Upper lobe of left lung (tissue), 6 donors: ENCODE measurements around the gene TBX15. TPM values are rescaled to one million over a fixed set of nuclear protein-coding genes. Genes with fewer than 3 reads are reported as not detected.

ENCODE experiments used
- ATAC-seq, 2 donors: fragments of 200-7000 bp; cut with Tn5 transposase; one replicate each; pipeline ENCODE4 v1.9.1; 2022; ENCODE audit warnings: mild to moderate bottlenecking in 2 of 2, moderate library complexity in 2 of 2; ENCODE audit not compliant: low FRiP score in 2 of 2
- DNase-seq, 2 donors: peaks; one replicate each; pipeline ENCODE4 v3.0.0-alpha.2; 2019 to 2020
- H3K27ac ChIP-seq, 4 donors: fragments of 200-600 bp; sonication (generic); one replicate each; pipeline ENCODE4 v1.5.1; 2016 to 2019
- H3K27me3 ChIP-seq, 4 donors: fragments of 200-600 bp; sonication (generic); one replicate each; pipeline ENCODE4 v1.5.1; 2017 to 2019
- H3K36me3 ChIP-seq, 4 donors: fragments of 200-600 bp; sonication (generic); one replicate each; pipeline ENCODE4 v1.5.1; 2016 to 2019
- H3K4me1 ChIP-seq, 4 donors: fragments of 200-600 bp; sonication (generic); one replicate each; pipeline ENCODE4 v1.5.1; 2018 to 2019
- H3K4me3 ChIP-seq, 4 donors: fragments of 200-600 bp; sonication (generic); one replicate each; pipeline ENCODE4 v1.5.1; 2017 to 2019; ENCODE audit warnings: mild to moderate bottlenecking in 2 of 4, moderate library complexity in 1 of 4
- H3K9me3 ChIP-seq, 4 donors: fragments of 200-600 bp; sonication (generic); one replicate each; pipeline ENCODE4 v1.5.1; 2018 to 2019
- CTCF ChIP-seq, 6 experiments: fragments of 450-650 bp in 4 of 6; fragments of 200-600 bp in 2 of 6; sonication (generic) in 2 of 6; IDR thresholded peaks; one replicate each; pipeline ENCODE4 v1.5.1; 2016 to 2019; ENCODE audit warnings: antibody characterized with exemption in 6 of 6
- EP300 ChIP-seq, 4 donors: sonication (generic); formaldehyde crosslinking; IDR thresholded peaks; one replicate each; pipeline ENCODE4 v1.5.1; 2017; ENCODE audit warnings: antibody characterized with exemption in 4 of 4, control low read depth in 2 of 4
- POLR2A ChIP-seq, 4 donors: fragments of 450-650 bp; IDR thresholded peaks; one replicate each; pipeline ENCODE4 v1.5.1; 2016 to 2017; ENCODE audit warnings: antibody characterized with exemption in 4 of 4, mild to moderate bottlenecking in 2 of 4
- POLR2AphosphoS5 ChIP-seq, 2 donors: sonication (generic); formaldehyde crosslinking; IDR thresholded peaks; one replicate each; pipeline ENCODE4 v1.5.1; 2017; ENCODE audit warnings: antibody characterized with exemption in 2 of 2
- WGBS, 2 donors: methylation state at CpG; one replicate each; pipeline ENCODE4 v1.1.5; 2017 to 2018; 5-methylcytosine and 5-hydroxymethylcytosine counted together
- total RNA-seq, 6 donors: library from RNA; depleted of rRNA in 4 of 6; stranded (reverse); fragments of >200 nt in 4 of 6; gene quantifications; one replicate each; pipeline versions ENCODE4 v1.1.0 to v1.2.1, GENCODE V29; 2016 to 2021
- donor health status: DM: no; HTN: no; CAD: no; lungs with moderate emphysema.
- donor health status: DM: no; HTN: yes; CAD: no; lungs with severe emphysema.

The TBX15 gene
- total RNA-seq, 6 donors from 2014 or later: 0.13 to 1.2 (median 0.39) TPM; not detected in 1

GRCh38 chr1:119009312-119009655, 21.1 kb upstream of the TBX15 start:
- 13% methylated on average over 2 of the region's 2 CpGs for WGBS, 2 donors
- no peak for ATAC-seq

GRCh38 chr1:119008483-119009311, 20.6 kb upstream of the TBX15 start:
- peaks cover 0 to 33% (median 19%) of the 10 kb centered on the region in 4 donors for H3K27me3 ChIP-seq
- TF ChIP-seq POLR2A (IDR thresholded peaks at IDR 0.05) (no peak), CTCF (IDR thresholded peaks at IDR 0.05) (peak; percentile 18 to 66 (median 42))

More at GRCh38 chr1:119009312-119009655, 21.1 kb upstream of the TBX15 start:
- no peak overlapping the region for H3K27ac ChIP-seq
- H3K36me3 ChIP-seq: no peaks in the 10 kb centered on the region
- peaks cover 0 to 30% (median 18%) of the 10 kb centered on the region in 4 donors for H3K27me3 ChIP-seq
- no peak overlapping the region for H3K4me3 ChIP-seq
- TF ChIP-seq POLR2AphosphoS5 (IDR thresholded peaks at IDR 0.05) (no peak), EP300 (IDR thresholded peaks at IDR 0.05) (no peak), POLR2A (IDR thresholded peaks at IDR 0.05) (no peak), CTCF (IDR thresholded peaks at IDR 0.05) (no peak)
- no peak for DNase-seq
- no peaks in the 10 kb centered on the region for H3K9me3 ChIP-seq
- H3K4me1 ChIP-seq: peaks cover 22 to 27% (median 23%) of the 10 kb centered on the region in 4 donors

GRCh38 chr1:119007670-119008482, 19.7 kb upstream of the TBX15 start:
- H3K27ac ChIP-seq: no peak overlapping the region
- H3K27me3 ChIP-seq: peaks cover 0 to 40% (median 19%) of the 10 kb centered on the region in 4 donors
- H3K4me3 ChIP-seq: peak overlapping the region in 3 of 4 donors; percentile 0 to 25 (median 21)
- ATAC-seq (peak; percentile 32 to 54), DNase-seq (peak in 1 of 2 donors; percentile 82)
- 7 to 12% methylated on average over 32 to 56 of the region's 61 CpGs for WGBS, 2 donors
- TF ChIP-seq CTCF (IDR thresholded peaks at IDR 0.05) (no peak), EP300 (IDR thresholded peaks at IDR 0.05) (no peak), POLR2AphosphoS5 (IDR thresholded peaks at IDR 0.05) (no peak), POLR2A (IDR thresholded peaks at IDR 0.05) (no peak)
- H3K4me1 ChIP-seq: peaks cover 22 to 27% (median 23%) of the 10 kb centered on the region in 4 donors
- no peaks in the 10 kb centered on the region for H3K36me3 ChIP-seq
- H3K9me3 ChIP-seq: no peaks in the 10 kb centered on the region

More at GRCh38 chr1:119008483-119009311, 20.6 kb upstream of the TBX15 start:
- Histone ChIP-seq H3K4me1 (peaks cover 22 to 27% (median 23%) of the 10 kb centered on the region in 4 donors), H3K27ac (no peak overlapping the region), H3K9me3 (no peaks in the 10 kb centered on the region), H3K36me3 (no peaks in the 10 kb centered on the region), H3K4me3 (peak overlapping the region in 3 of 4 donors; percentile 0 to 25 (median 21))
- 4 to 7% methylated on average over 8 to 22 of the region's 22 CpGs for WGBS, 2 donors
- DNase-seq: no peak
- peak; percentile 12 to 83 for ATAC-seq

- Histone ChIP-seq H3K27me3 (peaks cover 0 to 46% (median 19%) of the 10 kb centered on the region in 4 donors), H3K9me3 (no peaks in the 10 kb centered on the region), H3K4me1 (peaks cover 22 to 31% (median 23%) of the 10 kb centered on the region in 4 donors), H3K36me3 (no peaks in the 10 kb centered on the region), H3K27ac (no peak overlapping the region), H3K4me3 (no peak overlapping the region)
- 0 to 15% methylated on average over 1 to 22 of the region's 22 CpGs for WGBS, 2 donors
- TF ChIP-seq POLR2AphosphoS5 (IDR thresholded peaks at IDR 0.05) (no peak), POLR2A (IDR thresholded peaks at IDR 0.05) (no peak), CTCF (IDR thresholded peaks at IDR 0.05) (no peak), EP300 (IDR thresholded peaks at IDR 0.05) (no peak)
- no peak for ATAC-seq
- peak in 1 of 2 donors; percentile 79 for DNase-seq
Measured at GRCh38 chr1:119007339-119007669, 19.2 kb upstream of the TBX15 start.
